Epidermal melanocyte (primary cell): ENCODE results near the gene PRIMPOL.
"Not testable (repeated sequence)": the region's sequence is repeated elsewhere in the genome, so short reads cannot be mapped to it uniquely, and the experiment has no call there.

Experiments used
- DNase-seq: peaks from one replicate; pipeline ENCODE4 v3.0.0; 2011; ENCODE audit warnings: low spot score; ENCODE audit not compliant: insufficient read length

PRIMPOL gene, protein sequence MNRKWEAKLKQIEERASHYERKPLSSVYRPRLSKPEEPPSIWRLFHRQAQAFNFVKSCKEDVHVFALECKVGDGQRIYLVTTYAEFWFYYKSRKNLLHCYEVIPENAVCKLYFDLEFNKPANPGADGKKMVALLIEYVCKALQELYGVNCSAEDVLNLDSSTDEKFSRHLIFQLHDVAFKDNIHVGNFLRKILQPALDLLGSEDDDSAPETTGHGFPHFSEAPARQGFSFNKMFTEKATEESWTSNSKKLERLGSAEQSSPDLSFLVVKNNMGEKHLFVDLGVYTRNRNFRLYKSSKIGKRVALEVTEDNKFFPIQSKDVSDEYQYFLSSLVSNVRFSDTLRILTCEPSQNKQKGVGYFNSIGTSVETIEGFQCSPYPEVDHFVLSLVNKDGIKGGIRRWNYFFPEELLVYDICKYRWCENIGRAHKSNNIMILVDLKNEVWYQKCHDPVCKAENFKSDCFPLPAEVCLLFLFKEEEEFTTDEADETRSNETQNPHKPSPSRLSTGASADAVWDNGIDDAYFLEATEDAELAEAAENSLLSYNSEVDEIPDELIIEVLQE

DNA sequence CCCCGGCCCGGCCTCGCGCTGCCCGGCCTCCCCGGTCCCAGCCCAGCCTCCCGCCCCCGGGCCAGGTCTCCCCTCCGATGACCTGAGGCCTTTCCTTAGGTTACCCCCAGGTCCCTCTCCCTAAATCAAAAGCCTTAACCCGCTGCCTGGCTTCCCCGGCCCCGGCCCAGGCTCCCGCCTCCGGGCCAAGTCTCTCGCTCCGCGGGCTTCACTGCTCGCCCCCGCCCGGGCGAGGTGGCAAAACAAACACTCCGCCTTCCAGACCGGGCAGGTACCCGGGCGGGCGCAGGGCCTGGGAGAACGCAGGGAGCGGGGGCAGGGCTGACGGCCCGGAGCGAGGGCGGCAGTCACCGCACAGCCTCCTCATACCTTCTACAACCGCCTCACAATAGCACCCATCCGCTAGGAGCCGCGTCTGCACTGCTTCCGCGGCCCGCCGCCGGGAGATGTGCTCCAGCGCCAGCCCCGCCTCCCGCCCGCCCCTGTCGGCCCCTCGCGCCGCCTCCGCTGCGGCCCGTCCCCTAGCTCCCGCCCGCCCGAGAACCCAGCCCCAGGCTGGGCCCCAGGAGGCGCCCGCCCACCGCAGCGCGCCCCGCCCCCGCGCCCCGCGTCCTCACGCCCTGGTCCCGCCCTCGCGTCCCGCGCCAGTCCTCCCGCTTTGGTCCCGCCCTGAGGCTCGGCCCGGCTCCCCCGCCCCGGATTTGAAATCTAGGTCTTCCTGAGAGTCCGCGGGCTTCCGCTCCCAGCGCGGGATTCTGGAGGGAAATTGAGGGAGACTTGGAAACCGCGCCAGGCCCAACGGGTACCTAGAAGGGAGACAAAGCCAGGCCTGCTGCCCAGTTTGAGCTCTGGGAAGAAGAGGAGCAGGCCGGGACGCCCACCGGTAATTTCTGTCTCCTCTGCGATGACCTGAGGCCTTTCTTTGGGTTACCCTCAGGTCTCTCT is at the start of gene PRIMPOL, which contains the start of gene CASP3:
PRIMPOL (plus strand) TSS at position 713 of the 945 bp plus-strand sequence. CDS start 7,403 bp downstream, outside the sequence.
CASP3 (minus strand) TSS at position 422 of the 945 bp plus-strand sequence. CDS start 10,994 bp downstream, outside the sequence.
- DNase-seq = no peak

GRCh38 chr4:184600982-184601381 is 48.6 kb upstream of the PRIMPOL start:
- not testable (repeated sequence) for DNase-seq

DNA sequence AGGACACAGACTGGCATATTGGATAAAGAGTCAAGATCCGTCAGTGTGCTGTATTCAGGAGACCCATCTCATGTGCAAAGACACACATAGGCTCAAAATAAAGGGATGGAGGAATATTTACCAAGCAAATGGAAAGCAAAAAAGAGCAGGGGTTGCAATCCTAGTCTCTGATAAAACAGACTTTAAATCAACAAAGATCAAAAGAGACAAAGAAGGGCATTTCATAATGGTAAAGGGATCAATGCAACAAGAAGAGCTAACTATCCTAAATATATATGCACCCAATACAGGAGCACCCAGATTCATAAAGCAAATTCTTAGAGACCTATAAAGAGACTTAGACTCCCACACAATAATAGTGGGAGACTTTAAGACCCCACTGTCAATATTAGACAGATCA is 46.7 kb upstream of the PRIMPOL start:
- not testable (repeated sequence) for DNase-seq

DNA sequence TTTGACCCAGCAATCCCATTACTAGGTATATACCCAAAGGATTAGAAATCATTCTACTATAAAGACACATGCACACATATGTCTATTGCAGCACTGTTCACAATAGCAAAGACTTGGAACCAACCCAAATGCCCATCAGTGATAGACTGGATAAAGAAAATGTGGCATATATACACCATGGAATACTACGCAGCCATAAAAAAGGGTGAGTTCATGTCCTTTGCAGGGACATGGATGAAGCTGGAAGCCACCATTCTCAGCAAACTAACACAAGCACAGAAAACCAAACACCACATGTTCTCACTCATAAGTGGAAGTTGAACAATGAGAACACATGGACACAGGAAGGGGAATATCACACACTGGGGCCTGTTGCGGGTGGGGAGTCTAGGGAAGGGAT is 42.1 kb upstream of the PRIMPOL start:
- not testable (repeated sequence) for DNase-seq

DNA sequence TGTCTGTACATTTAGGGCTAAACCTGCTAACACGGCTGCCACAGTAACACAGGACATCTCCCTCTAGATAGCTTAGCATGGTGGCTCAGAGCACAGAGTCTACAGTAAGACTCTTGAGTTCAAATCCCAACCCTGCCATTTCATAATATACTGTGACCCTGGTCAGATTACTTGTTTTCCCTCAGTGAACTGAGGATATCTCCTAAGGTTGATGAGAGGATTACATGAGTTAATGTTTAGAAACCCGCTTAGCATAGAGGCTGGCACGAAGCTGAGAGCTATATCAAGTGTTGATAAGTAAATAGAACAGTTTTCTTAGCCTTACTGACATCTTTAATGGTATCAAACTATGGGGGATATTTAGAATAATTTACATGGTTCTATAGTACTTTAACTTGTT is 37.5 kb upstream of the PRIMPOL start:
- no peak for DNase-seq

DNA sequence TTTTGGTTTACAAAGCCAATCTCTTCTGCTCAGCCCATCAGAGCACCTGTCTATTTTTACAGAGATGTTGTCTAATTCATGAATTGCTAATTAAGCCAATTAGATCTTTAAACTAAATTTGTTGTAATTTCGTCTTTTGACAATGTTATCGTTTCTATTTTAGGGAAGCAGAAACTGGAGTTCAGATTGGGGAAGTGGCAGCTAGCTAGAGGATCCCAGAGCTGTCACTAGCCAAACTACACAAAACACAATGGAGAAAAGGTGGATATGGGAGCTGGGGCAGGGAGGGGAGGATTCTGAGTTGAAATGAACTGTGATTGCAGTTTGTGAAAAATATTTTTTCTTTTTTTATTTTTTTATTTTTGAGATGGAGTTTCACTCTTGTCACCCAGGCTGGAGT is 36.1 kb upstream of the PRIMPOL start:
- DNase-seq = no peak

GRCh38 chr4:184614509-184614908 is 35.0 kb upstream of the PRIMPOL start:
- DNase-seq = no peak

GRCh38 chr4:184616168-184616567 is 33.4 kb upstream of the PRIMPOL start:
- DNase-seq = not testable (repeated sequence)

DNA sequence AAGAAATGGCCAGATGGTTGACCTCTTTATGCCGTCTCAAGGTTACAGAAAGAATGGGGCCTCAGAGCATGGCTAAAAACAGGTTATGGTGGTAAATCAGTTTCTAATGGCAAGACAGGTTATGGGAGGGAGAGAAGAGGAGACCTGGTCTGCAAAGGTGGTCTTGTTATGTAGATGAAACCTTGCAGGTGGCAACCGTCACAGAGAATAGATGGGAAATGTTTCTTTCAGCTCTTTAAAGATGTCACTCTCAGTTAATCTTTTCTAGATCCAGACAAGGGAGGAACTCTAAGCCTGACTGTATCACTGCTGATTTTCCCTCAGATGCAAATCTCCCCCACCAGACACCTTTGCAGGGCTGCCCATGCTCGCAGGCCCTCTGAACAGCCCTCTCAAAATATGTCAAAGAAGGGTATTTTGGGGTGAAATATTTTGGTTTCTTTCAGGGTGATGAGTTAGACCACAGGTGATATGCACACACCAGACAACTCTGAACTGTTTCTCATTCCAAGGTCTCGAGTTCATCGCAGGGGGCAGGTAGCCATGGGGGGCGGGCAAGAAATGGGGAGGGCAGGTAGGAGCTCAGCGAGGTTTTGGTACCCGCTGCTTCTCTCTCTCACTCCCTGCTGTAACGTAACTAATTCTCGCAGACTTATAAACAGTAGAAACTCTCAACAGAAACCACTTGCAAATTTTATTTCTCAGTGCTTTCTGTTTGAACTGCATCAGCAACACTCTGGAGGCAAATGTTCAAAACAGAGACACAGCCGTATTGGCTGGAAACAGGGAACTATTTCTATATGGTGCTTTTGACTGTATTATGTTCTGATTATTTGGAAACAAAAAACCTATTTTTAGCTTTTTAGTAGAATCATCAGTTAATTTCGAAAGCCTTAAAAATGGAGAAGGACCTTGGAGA is 32.6 kb upstream of the PRIMPOL start:
- no peak for DNase-seq

DNA sequence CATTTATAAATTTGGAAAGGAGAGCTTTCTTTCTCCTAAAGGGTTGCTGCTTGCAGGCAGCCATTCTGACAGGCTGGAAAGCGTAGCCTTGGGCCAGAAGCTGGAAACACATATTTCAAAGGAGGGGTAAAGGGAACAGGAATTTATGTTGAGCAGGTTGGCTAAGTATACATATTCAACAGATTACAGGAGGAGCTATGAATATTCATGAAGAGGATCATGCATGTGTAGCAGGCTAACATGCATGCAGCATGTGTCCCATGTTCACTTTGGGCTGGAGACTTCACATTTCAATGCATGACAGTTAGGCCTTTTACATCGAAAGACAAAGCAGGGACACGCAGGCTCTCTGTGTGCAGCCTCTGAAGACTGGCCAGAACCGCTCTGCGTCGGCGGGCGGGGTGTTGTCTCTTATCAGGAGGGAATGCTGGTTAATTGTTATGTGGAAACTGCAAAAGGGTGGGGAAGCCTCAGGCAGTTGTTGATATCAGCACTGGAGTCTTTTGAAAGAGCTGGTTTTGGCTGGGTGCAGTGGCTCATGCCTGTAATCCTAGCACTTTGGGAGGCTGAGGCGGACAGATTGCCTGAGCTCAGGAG is 31.8 kb upstream of the PRIMPOL start:
- no peak for DNase-seq

DNA sequence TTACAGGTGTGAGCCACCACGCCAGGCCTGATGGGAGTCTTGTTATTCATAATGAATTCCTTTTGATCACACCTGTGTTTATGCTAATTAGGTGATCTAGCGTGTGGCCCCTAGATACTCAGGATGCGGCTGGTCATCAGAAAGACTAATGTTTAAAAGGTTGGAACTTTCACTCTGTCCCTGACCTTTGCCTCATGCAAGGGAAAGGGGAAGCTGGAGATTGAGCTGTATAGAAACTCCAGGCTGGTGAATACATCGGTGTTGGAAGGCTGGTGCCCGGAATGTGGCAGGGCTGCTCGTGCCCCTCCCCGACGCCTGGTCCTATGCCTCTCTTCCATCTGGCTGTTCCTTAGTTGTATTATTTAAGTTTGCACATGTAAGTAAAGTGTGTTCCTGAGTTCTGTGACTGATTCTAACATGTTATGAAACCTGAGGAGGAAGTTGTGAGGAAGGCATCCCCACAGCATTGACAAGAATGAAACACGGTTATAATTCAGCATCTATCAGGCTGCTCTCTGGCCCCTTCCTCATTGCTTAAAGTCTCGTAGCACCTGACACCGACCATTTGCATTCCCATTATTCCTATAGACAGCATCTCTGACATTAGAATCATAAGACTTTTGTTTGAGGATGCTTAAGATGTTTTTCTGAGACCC is 29.2 kb upstream of the PRIMPOL start:
- no peak for DNase-seq

DNA sequence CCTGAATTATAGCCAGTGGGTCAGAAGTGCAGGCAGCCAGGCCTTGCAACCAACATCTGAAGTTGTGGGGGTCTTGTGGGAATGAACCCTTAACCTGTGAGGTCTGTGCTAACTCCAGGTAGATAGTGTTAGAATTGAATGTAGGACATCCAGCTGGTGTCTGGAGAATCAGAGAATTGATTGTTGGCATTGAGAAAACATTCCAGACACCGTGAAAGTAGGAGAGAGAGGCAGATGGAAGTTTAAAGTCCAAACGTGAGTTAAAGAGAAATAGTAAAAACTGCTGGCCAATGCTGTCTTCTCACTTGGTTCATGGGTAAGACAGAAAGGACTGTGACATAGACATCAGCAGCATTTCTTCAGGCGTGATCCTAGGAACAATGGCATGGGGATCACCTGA is 28.0 kb upstream of the PRIMPOL start:
- DNase-seq = no peak

DNA sequence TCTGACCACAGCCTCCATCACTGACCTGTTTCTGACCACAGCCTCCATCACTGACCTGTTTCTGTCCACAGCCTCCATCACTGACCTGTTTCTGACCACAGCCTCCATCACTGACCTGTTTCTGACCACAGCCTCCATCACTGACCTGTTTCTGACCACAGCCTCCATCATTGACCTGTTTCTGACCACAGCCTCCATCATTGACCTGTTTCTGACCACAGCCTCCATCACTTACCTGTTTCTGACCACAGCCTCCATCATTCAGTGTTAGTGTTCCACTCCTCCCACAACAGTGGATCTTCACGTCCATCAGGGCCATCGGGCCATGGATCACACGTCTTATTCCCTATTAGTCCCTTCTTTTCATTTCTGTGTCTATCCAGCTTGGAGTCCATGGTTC is 25.0 kb upstream of the PRIMPOL start:
- not testable (repeated sequence) for DNase-seq

DNA sequence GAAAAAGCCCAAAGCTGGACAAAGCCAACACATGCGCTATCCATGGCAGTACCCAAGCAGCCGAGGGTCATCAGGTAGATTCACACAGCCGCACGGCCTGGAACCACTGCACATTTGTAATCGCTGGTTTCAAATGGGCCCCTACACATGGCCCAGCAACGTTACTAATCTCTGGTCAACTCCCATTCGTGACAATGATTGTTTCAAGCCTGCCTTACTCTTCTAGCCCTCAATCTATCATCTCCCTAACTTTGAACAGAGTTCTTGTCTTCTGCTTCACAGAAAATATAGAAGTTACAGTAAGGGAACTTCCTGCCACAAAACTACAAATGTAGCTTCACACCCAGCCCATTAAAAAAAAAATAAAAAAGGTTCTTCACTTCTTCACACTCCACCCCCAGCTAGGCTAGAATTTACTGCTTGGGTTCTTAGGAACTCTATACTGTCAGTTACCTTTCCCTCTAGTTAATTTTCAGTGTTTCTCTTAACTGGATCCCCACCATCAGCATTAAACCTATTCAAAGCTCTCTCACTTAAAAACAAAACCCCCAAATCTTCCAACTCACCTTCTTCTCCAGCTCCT is 24.5 kb upstream of the PRIMPOL start:
- DNase-seq = no peak

- not testable (repeated sequence) for DNase-seq
Measured at GRCh38 chr4:184625783-184626596, 23.5 kb upstream of the PRIMPOL start.

- DNase-seq = no peak
Measured at GRCh38 chr4:184628103-184628502, 21.4 kb upstream of the PRIMPOL start.

DNA sequence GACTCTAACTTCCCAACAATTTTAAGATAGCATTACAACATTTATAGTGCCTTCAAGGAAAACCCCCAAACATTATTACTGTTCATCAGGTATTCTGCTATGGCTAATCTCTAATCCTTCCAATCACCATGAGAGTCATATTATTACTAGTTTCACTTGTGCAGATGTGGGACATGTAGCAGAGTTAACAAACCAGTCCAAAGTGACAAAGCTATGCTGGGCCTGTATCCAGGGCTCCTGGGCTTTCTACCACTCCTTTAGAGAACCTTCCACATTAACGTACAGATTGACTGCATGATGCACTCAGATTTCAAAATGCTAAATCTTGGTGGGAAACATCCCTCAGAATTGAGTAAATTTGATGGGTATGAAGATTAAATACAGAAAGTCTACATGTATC is 16.7 kb upstream of the PRIMPOL start:
- DNase-seq = no peak

DNA sequence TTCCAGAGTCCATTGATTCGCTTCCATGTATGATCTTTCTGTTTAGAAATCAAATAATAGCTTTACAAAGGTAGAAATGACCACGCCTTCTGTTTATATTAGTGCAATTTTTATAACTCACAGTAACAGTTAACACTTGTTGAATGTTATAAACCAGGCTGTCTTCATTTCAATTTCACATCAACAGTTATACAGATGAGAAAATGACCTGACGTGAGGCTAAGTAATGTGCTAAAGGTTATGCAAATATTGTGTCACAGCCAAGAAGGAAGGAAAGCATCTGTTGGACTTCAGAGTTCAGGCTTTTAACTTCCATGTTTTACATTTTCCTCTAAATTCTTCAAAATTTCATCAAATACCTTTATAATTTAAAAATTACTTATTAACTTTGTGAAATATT is 14.2 kb upstream of the PRIMPOL start:
- no peak for DNase-seq
